Fibroblast of lung (primary cell): ENCODE data around the gene MACROH2A2. TPM values are rescaled to one million over a fixed set of nuclear protein-coding genes. Genes with fewer than 3 reads are reported as not detected.

Experiments
- DNase-seq, 2 donors: peaks; one replicate each; pipeline versions ENCODE4 v3.0.0 to v3.0.0-alpha.2; 2010; ENCODE audit warnings: low read depth in 2 of 2
- H2AFZ ChIP-seq: 2 replicates; pipeline ENCODE4 v1.5.1; 2012; ENCODE audit warnings: low read length, control low read depth, inconsistent platforms
- H3K27ac ChIP-seq: 2 replicates; pipeline ENCODE4 v1.5.1; 2011; ENCODE audit warnings: low read length, control low read depth; ENCODE audit not compliant: insufficient read depth
- H3K27me3 ChIP-seq: 2 replicates; pipeline ENCODE4 v1.5.1; 2011; ENCODE audit warnings: mild to moderate bottlenecking, low read length; ENCODE audit not compliant: control insufficient read depth, insufficient read depth
- H3K36me3 ChIP-seq: 2 replicates; pipeline ENCODE4 v1.5.1; 2011; ENCODE audit warnings: low read length; ENCODE audit not compliant: control insufficient read depth, insufficient read depth
- H3K4me1 ChIP-seq: 2 replicates; pipeline ENCODE4 v1.5.1; 2011; ENCODE audit warnings: low read length; ENCODE audit not compliant: control insufficient read depth, insufficient read depth; ENCODE audit errors: extremely low read depth
- H3K4me2 ChIP-seq: 2 replicates; pipeline ENCODE4 v1.5.1; 2011; ENCODE audit warnings: low read length, control low read depth; ENCODE audit not compliant: insufficient read depth; ENCODE audit errors: extremely low read depth
- H3K4me3 ChIP-seq, 4 experiments: fragments of 200-600 bp in 1 of 4; sonication (generic) in 1 of 4; replicated peaks in 1 of 4; 2 replicates each; pipeline ENCODE4 v1.5.1; 2011 to 2016; ENCODE audit warnings: low read length in 4 of 4, low read depth in 3 of 4, mild to moderate bottlenecking in 3 of 4, control low read depth in 2 of 4, inconsistent platforms in 1 of 4, mixed read lengths in 1 of 4; ENCODE audit not compliant: insufficient read depth in 1 of 4; ENCODE audit errors: control extremely low read depth in 1 of 4
- H3K79me2 ChIP-seq: 2 replicates; pipeline ENCODE4 v1.5.1; 2012; ENCODE audit warnings: mild to moderate bottlenecking, low read length, inconsistent platforms; ENCODE audit not compliant: control insufficient read depth, insufficient read depth
- H3K9ac ChIP-seq: 2 replicates; pipeline ENCODE4 v1.5.1; 2011; ENCODE audit warnings: mild to moderate bottlenecking, low read length, control low read depth; ENCODE audit not compliant: insufficient read depth
- H3K9me3 ChIP-seq: 2 replicates; pipeline ENCODE4 v1.5.1; 2012; ENCODE audit warnings: low read depth, low read length; ENCODE audit not compliant: control insufficient read depth, insufficient read depth
- H4K20me1 ChIP-seq: 2 replicates; pipeline ENCODE4 v1.5.1; 2011; ENCODE audit warnings: low read length; ENCODE audit not compliant: control insufficient read depth, insufficient read depth; ENCODE audit errors: extremely low read depth
- EZH2 ChIP-seq: IDR thresholded peaks from 2 replicates; pipeline ENCODE4 v1.5.1; 2012; ENCODE audit warnings: low read length, control low read depth, mild to moderate bottlenecking; ENCODE audit errors: missing control alignments
- polyA plus RNA-seq, 2 donors: library from polyadenylated mRNA; depleted of rRNA in 1 of 2; stranded (reverse) in 1 of 2; unstranded in 1 of 2; fragments of >200 nt; gene quantifications; 2 replicates each; pipeline ENCODE4 v1.2.1, GENCODE V29; 2011 to 2012; ENCODE audit warnings: missing spikeins in 1 of 2
- total RNA-seq: library from RNA; depleted of rRNA; stranded (reverse); fragments of >200 nt; gene quantifications from 2 replicates; pipeline ENCODE4 v1.2.1, GENCODE V29; 2014
- TF ChIP-seq, protein P1 (sequence below), 2 donors: IDR thresholded peaks in 1 of 2; conservative IDR thresholded peaks in 1 of 2; 1 replicate in 1 of 2; 2 replicates in 1 of 2; pipeline ENCODE4 v1.5.1; 2011 to 2012; ENCODE audit warnings: low read length in 2 of 2, control low read depth in 1 of 2, inconsistent platforms in 1 of 2, low read depth in 1 of 2, mild to moderate bottlenecking in 1 of 2

The MACROH2A2 gene
- total and polyA plus RNA-seq, 2 donors (not counting 1 experiment from before 2014, with no cell fraction given): 9.2 to 12.1 TPM

DNA sequence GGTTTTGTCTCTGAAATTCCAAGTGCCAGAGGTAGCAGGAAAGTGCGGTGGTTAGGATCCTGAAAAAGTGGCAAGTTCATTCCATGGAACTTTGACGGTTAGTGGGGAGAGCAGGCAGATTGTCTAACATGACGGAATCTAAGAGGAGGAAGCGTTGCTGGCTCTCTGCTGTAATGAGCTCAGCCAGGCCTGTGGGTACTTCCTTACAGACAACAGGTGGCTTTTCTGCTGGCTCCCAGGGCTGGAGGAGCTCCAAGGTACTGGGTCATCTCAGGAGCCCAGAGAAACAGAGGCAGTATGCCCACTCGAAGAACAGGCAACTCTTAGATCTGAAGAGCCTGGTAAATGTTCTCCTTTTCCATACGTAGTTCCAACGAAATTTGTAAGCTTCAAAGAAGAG lies 83.0 kb downstream of the MACROH2A2 start:
- Histone ChIP-seq H3K4me2 (no peak overlapping the region), H3K9me3 (no peaks in the 10 kb centered on the region), H3K9ac (no peak overlapping the region), H3K27ac (no peak overlapping the region), H4K20me1 (no peaks in the 10 kb centered on the region), H3K79me2 (peaks cover 2% of the 10 kb centered on the region), H3K4me3 (no peak overlapping the region), H3K27me3 (no peaks in the 10 kb centered on the region), H3K4me1 (peaks cover 10% of the 10 kb centered on the region), H2AFZ (no peak overlapping the region), H3K36me3 (no peaks in the 10 kb centered on the region)
- TF ChIP-seq, protein P1, sequence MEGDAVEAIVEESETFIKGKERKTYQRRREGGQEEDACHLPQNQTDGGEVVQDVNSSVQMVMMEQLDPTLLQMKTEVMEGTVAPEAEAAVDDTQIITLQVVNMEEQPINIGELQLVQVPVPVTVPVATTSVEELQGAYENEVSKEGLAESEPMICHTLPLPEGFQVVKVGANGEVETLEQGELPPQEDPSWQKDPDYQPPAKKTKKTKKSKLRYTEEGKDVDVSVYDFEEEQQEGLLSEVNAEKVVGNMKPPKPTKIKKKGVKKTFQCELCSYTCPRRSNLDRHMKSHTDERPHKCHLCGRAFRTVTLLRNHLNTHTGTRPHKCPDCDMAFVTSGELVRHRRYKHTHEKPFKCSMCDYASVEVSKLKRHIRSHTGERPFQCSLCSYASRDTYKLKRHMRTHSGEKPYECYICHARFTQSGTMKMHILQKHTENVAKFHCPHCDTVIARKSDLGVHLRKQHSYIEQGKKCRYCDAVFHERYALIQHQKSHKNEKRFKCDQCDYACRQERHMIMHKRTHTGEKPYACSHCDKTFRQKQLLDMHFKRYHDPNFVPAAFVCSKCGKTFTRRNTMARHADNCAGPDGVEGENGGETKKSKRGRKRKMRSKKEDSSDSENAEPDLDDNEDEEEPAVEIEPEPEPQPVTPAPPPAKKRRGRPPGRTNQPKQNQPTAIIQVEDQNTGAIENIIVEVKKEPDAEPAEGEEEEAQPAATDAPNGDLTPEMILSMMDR (conservative IDR thresholded peaks at IDR 0.05 in 1 of 2, IDR thresholded peaks at IDR 0.05 in 1 of 2; ENCODE audit: low read depth in 1 of 2, low read length in 2 of 2): no peak
- TF ChIP-seq EZH2: no peak
- DNase-seq: no peak

DNA sequence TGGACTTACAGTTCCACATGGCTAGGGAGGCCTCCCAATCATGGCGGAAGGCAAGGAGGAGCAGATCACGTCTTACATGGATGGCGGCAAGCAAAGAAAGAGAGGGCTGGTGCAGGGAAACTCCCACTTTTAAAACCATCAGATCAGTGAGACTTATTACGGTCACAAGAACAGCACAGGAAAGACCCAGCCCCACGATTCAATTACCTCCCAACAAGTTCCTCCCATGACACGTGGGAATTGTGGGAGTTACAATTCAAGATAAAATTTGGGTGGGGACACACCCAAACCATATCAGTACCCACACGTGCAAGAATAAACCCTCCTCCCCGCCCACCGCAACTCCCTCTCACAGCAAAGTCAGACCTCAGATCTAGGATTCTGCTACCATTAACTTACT lies 84.5 kb downstream of the MACROH2A2 start:
- H3K9ac ChIP-seq: no peak overlapping the region
- H3K9me3 ChIP-seq: no peaks in the 10 kb centered on the region
- TF ChIP-seq, protein P1 (conservative IDR thresholded peaks at IDR 0.05 in 1 of 2, IDR thresholded peaks at IDR 0.05 in 1 of 2; ENCODE audit: low read depth in 1 of 2, low read length in 2 of 2): no peak
- TF ChIP-seq EZH2: no peak

DNA sequence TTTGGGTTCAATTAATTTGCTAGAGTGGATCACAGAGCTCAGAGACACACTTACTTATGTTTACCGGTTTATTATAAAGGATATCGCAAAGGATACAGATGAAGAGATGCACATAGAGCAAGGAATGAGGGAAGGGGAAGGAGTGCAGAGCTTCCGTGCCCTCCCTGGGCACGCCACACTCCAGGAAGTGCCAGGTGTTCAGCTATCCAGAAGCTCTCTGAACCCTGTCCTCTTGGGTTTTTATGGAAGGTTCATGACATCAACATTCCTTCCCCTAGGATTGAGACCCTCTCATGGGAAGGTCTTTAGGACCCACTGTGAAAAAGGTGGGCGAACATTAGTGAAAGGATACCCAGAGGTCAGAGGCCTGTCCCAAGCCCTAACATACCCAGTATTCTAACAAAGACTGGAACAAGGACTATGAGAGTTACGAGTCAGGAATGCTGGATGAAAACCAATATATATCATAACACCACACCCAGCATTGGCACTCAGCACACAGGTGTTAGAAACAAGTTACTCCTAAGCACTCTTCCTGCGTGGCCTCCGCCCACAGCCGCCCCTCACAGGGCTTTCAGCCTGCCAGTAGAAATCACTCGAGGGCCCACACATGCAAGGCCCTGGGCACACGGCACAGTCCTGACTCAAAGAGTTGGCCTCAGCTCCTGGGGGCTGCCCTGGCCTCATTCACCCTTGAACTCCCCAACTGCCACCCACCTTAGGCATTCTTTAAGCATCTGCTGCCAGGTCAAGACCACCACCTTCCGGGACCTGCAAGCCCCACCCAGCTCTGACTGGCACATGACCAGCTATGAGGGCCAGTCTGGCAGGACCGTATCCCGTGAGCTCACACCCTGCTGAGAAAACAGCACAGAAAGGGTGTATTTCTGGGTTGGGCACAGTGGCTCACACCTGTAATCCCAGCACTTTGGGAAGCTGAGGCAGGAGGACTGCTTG lies 85.6 kb downstream of the MACROH2A2 start:
- Histone ChIP-seq H3K79me2 (no peaks in the 10 kb centered on the region), H3K9me3 (no peaks in the 10 kb centered on the region), H3K27me3 (no peaks in the 10 kb centered on the region), H3K4me1 (peaks cover 2% of the 10 kb centered on the region), H3K9ac (no peak overlapping the region), H3K36me3 (peaks cover under 1% of the 10 kb centered on the region), H3K27ac (no peak overlapping the region), H2AFZ (no peak overlapping the region), H3K4me2 (no peak overlapping the region), H4K20me1 (no peaks in the 10 kb centered on the region), H3K4me3 (no peak overlapping the region)
- DNase-seq: no peak
- no peak for TF ChIP-seq EZH2

More for the DNA sequence above, 84.5 kb downstream of the MACROH2A2 start:
- no peak overlapping the region for H3K4me2 ChIP-seq
- H3K36me3 ChIP-seq: no peaks in the 10 kb centered on the region
- H3K79me2 ChIP-seq: no peaks in the 10 kb centered on the region
- H3K4me1 ChIP-seq: peaks cover 5% of the 10 kb centered on the region
- no peak overlapping the region for H3K27ac ChIP-seq
- DNase-seq: no peak
- H2AFZ ChIP-seq: no peak overlapping the region
- H3K27me3 ChIP-seq: no peaks in the 10 kb centered on the region
- no peak overlapping the region for H3K4me3 ChIP-seq
- H4K20me1 ChIP-seq: no peaks in the 10 kb centered on the region
